GM12874 (cell line): ENCODE data around the gene SALL2.

Source experiments
- TF ChIP-seq, protein P1 (sequence below): IDR thresholded peaks from 2 replicates; pipeline ENCODE4 v1.5.1; 2011; ENCODE audit warnings: low read depth, mild to moderate bottlenecking, control low read depth, low read length, moderate library complexity; ENCODE audit not compliant: insufficient read depth

The SALL2 gene

DNA sequence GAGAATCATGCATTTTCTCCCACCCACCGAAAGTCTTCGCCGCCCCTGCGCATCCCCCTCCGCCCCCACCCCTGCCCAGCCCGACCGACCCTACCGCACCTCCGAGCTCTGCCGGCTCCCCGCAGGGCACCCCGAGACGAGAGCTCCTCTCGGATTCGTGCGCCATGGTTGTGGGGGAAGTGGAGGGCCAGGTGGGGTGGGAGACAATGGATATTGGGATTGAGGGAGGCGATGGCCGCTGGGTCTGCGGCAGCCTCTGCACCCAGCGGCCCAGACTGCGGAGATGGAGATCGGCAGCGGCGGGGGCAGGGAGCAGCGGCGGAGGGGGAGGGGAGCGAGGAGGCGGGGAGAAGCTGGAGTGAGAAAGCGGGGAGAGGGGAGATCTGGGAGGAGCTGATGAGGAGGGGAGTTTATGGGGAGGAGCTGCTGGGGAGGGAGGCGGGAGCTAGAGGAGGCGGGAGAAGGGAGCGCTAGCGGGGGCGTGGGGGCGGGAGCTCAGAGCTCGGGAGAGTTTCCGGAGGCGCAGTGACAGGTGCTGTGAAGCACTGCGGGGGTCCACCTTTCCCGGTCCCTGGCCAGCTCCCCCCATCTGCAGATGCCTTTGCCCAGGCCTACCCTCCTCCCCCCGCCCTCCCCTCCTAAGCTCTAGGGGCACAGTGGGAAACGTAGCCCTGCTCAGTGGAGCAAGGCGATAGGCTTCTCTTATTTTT is at the start of gene SALL2:
SALL2 (minus strand) TSS at position 385 of the 710 bp plus-strand sequence; CDS start at position 166, 219 bp downstream.
- TF ChIP-seq, protein P1, sequence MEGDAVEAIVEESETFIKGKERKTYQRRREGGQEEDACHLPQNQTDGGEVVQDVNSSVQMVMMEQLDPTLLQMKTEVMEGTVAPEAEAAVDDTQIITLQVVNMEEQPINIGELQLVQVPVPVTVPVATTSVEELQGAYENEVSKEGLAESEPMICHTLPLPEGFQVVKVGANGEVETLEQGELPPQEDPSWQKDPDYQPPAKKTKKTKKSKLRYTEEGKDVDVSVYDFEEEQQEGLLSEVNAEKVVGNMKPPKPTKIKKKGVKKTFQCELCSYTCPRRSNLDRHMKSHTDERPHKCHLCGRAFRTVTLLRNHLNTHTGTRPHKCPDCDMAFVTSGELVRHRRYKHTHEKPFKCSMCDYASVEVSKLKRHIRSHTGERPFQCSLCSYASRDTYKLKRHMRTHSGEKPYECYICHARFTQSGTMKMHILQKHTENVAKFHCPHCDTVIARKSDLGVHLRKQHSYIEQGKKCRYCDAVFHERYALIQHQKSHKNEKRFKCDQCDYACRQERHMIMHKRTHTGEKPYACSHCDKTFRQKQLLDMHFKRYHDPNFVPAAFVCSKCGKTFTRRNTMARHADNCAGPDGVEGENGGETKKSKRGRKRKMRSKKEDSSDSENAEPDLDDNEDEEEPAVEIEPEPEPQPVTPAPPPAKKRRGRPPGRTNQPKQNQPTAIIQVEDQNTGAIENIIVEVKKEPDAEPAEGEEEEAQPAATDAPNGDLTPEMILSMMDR, result no peak

DNA sequence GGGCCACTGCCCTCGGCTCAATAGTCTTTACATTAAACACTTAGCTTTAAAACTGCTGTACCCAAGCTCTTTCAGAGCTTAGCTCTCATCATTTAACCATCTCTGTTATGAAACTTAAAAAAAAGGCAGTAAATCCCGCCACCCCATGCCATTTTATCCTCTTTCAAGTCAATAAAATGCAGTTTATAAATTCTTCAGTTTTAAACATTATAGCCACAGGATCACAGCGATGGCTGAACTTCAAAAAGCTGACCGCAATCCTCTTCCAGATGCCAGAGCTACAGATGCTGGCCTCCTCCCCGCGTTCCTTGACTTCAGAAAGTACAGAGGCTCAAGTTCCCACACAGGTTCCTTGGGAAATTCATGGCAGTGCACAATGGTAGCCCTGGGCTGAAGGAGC is 49.5 kb upstream of the SALL2 start:
- TF ChIP-seq, protein P1, result no peak

GRCh38 chr14:21572604-21573003 is 46.5 kb upstream of the SALL2 start:
- TF ChIP-seq, protein P1, result no peak

GRCh38 chr14:21558703-21559170 is 32.6 kb upstream of the SALL2 start:
- TF ChIP-seq, protein P1, result no peak

GRCh38 chr14:21557084-21557901 is 31.1 kb upstream of the SALL2 start:
- TF ChIP-seq, protein P1, result peak; percentile 39; the same call in 1 of the 2 replicates

DNA sequence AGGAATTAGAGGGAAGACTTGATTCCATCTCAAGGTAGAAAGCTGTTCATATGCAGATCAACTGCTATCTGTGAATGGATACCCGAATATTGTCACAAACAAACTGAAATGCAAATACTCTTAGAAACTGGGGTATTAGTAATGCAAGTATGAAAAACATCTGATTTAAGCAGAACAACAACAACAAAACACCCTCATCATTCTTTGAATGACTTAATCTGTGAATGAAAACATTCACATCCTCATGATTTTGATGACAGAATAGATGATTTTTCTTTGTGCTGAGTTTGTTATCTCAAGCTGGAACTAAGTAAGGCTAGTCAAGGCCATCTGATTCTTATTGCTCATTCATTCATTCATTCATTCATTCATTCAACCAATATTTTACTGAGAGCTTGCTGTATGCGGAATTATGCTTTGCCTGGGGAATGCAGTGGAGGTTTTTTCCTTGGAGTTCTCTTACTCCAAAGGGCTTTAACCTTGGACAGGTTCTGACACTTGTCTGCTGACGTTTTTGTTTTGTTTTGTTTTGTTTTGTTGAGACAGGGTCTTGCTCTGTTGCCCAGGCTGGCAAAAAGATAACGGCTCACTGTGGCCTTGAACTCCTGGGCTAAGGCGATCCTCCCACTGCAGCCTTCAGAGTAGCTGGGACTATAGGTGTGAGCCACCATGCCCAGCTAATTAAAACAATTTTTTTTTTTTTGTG is 30.4 kb upstream of the SALL2 start:
- TF ChIP-seq, protein P1, result no peak

GRCh38 chr14:21553266-21553665 is 27.1 kb upstream of the SALL2 start:
- TF ChIP-seq, protein P1, result no peak
